Ovary (tissue), 9 donors: Measurements from ENCODE around the gene REEP5. TPM values are rescaled to one million over a fixed set of nuclear protein-coding genes. Genes with fewer than 3 reads are reported as not detected.

Experiments
- DNase-seq, 5 donors: peaks; one replicate each; pipeline ENCODE4 v3.0.0-alpha.2; 2019 to 2020
- H3K27ac ChIP-seq, 2 donors: fragments of 200-600 bp; one replicate each; pipeline versions ENCODE4 v1.5.1 to v1.8.0; 2019 to 2022
- H3K27me3 ChIP-seq: fragments of 200-600 bp; one replicate; pipeline ENCODE4 v1.8.0; 2022
- H3K36me3 ChIP-seq: fragments of 200-600 bp; sonication (generic); one replicate; pipeline ENCODE4 v1.5.1; 2019
- H3K4me1 ChIP-seq: one replicate; pipeline ENCODE4 v1.8.1; 2013; ENCODE audit warnings: mild to moderate bottlenecking, moderate library complexity; ENCODE audit not compliant: insufficient read depth
- H3K4me3 ChIP-seq: fragments of 200-600 bp; sonication (generic); one replicate; pipeline ENCODE4 v1.5.1; 2017
- H3K9me3 ChIP-seq, 2 donors: fragments of 200-600 bp in 1 of 2; sonication (generic) in 1 of 2; one replicate each; pipeline versions ENCODE4 v1.5.1 to v1.8.1; 2013 to 2019; ENCODE audit warnings: mild to moderate bottlenecking in 1 of 2, moderate library complexity in 1 of 2
- CTCF ChIP-seq, 3 donors: fragments of 450-650 bp in 2 of 3; fragments of 200-600 bp in 1 of 3; IDR thresholded peaks; one replicate each; pipeline versions ENCODE4 v1.5.1 to v1.8.0; 2016 to 2022; ENCODE audit warnings: antibody characterized with exemption in 3 of 3, mild to moderate bottlenecking in 1 of 3
- EP300 ChIP-seq: sonication (generic); formaldehyde crosslinking; IDR thresholded peaks from one replicate; pipeline ENCODE4 v1.6.1; 2017; ENCODE audit warnings: antibody characterized with exemption
- POLR2A ChIP-seq: fragments of 450-650 bp; IDR thresholded peaks from one replicate; pipeline ENCODE4 v1.6.1; 2017; ENCODE audit warnings: antibody characterized with exemption, mild to moderate bottlenecking, moderate library complexity
- WGBS, 3 donors: extraction: QIAGEN DNeasy Blood & Tissue Kit in 1 of 3; methylation state at CpG; one replicate each; pipeline versions ENCODE4 v1.1.5 to v1.1.7; 2013 to 2017; 5-methylcytosine and 5-hydroxymethylcytosine counted together
- intact Hi-C, 4 donors: fragments of 100-400 bp; cut with DNase I; formaldehyde crosslinking; loops; one replicate each; pipeline versions ENCODE4 v1.11.0 to v1.15.1; 2022 to 2023
- polyA plus RNA-seq, 2 donors: library from polyadenylated mRNA; stranded (reverse); fragments of 200-250 nt in 1 of 2; fragments of 350-450 nt in 1 of 2; fragmentation: Illumina TruSeq in 1 of 2; extraction: RNeasy Lipid Tissue Mini Kit (QIAGEN cat#74804) in 1 of 2; gene quantifications; one replicate each; pipeline ENCODE4 v1.2.3, GENCODE V29; 2013 to 2014
- total RNA-seq, 7 donors: library from RNA; depleted of rRNA in 2 of 7; stranded (reverse); fragments of >200 nt in 2 of 7; fragmentation: NEBNext Ultra II Directional in 3 of 7; extraction: Animal tissue kit (Norgen Biotek cat#: 25700) in 3 of 7; gene quantifications; one replicate each; pipeline versions ENCODE4 v1.1.0 to v1.2.4, GENCODE V29; 2016 to 2023
- donor health status: DM: no; HTN: no; CAD: no; lungs with moderate emphysema.
- donor health status: DM: no; HTN: no; CAD: no.
- donor health status: Bipolar disorder and iron deficiency.
- donor health status: DM: yes; HTN: yes; CAD: no.
- donor health status: DM: no; HTN: no; CAD: no.
- donor health status: DM: yes; HTN: yes; CAD: no.

The REEP5 gene
- total and polyA plus RNA-seq, 9 donors: 50.2 to 90.4 (median 67.6) TPM

- intact Hi-C loops: no loop called here
- DNase-seq: no peak
- WGBS, 3 donors: 36 to 46% (median 45%) methylated on average over 8 of the region's 8 CpGs
- Histone ChIP-seq H3K4me3 (no peak overlapping the region), H3K27me3 (no peaks in the 10 kb centered on the region), H3K36me3 (no peaks in the 10 kb centered on the region), H3K4me1 (no peaks in the 10 kb centered on the region), H3K9me3 (no peaks in the 10 kb centered on the region), H3K27ac (no peak overlapping the region)
- TF ChIP-seq EP300 (no peak), CTCF (IDR thresholded peaks at IDR 0.05) (no peak), POLR2A (no peak)
These were observed 73.8 kb downstream of the REEP5 start for GRCh38 chr5:112848116-112848811.

GRCh38 chr5:112847306-112847705 is 74.7 kb downstream of the REEP5 start:
- Histone ChIP-seq H3K9me3 (no peaks in the 10 kb centered on the region), H3K4me1 (no peaks in the 10 kb centered on the region), H3K27me3 (no peaks in the 10 kb centered on the region), H3K36me3 (no peaks in the 10 kb centered on the region), H3K27ac (no peak overlapping the region), H3K4me3 (no peak overlapping the region)
- TF ChIP-seq POLR2A (no peak), EP300 (no peak), CTCF (IDR thresholded peaks at IDR 0.05) (no peak)
- no peak for DNase-seq
- intact Hi-C loops: no loop called here

- intact Hi-C loops: no loop called here
These were observed 75.5 kb downstream of the REEP5 start for GRCh38 chr5:112846556-112846955.

GRCh38 chr5:112844489-112844888 is 77.5 kb downstream of the REEP5 start:
- TF ChIP-seq POLR2A: no peak
- TF ChIP-seq EP300: no peak
- WGBS, 3 donors: 81 to 87% (median 85%) methylated on average over 1 of the region's 1 CpG
- H3K9me3 ChIP-seq: no peaks in the 10 kb centered on the region
- no peak overlapping the region for H3K4me3 ChIP-seq
- no peak for DNase-seq
- intact Hi-C loops: no loop called here
- no peaks in the 10 kb centered on the region for H3K27me3 ChIP-seq
- H3K36me3 ChIP-seq: no peaks in the 10 kb centered on the region
- no peaks in the 10 kb centered on the region for H3K4me1 ChIP-seq
- H3K27ac ChIP-seq: no peak overlapping the region

More at GRCh38 chr5:112846556-112846955, 75.5 kb downstream of the REEP5 start:
- Histone ChIP-seq H3K27me3 (no peaks in the 10 kb centered on the region), H3K4me3 (no peak overlapping the region), H3K36me3 (no peaks in the 10 kb centered on the region), H3K4me1 (no peaks in the 10 kb centered on the region), H3K27ac (no peak overlapping the region), H3K9me3 (no peaks in the 10 kb centered on the region)
- no peak for TF ChIP-seq POLR2A
- TF ChIP-seq CTCF (IDR thresholded peaks at IDR 0.05): no peak
- WGBS, 3 donors: 75 to 81% (median 79%) methylated on average over 5 of the region's 5 CpGs
- DNase-seq: no peak

- no peak for DNase-seq
- no peaks in the 10 kb centered on the region for H3K9me3 ChIP-seq
- H3K36me3 ChIP-seq: no peaks in the 10 kb centered on the region
- H3K4me1 ChIP-seq: no peaks in the 10 kb centered on the region
- TF ChIP-seq POLR2A: no peak
- TF ChIP-seq CTCF (IDR thresholded peaks at IDR 0.05): no peak
- TF ChIP-seq EP300: no peak
- intact Hi-C loops: no loop called here
- 94 to 97% (median 96%) methylated on average over 13 of the region's 13 CpGs for WGBS, 3 donors
- H3K27ac ChIP-seq: no peak overlapping the region
- no peaks in the 10 kb centered on the region for H3K27me3 ChIP-seq
- H3K4me3 ChIP-seq: no peak overlapping the region
These were observed 88.1 kb downstream of the REEP5 start for GRCh38 chr5:112833971-112834370.
